Measurements from ENCODE around the gene AHDC1.

DNA sequence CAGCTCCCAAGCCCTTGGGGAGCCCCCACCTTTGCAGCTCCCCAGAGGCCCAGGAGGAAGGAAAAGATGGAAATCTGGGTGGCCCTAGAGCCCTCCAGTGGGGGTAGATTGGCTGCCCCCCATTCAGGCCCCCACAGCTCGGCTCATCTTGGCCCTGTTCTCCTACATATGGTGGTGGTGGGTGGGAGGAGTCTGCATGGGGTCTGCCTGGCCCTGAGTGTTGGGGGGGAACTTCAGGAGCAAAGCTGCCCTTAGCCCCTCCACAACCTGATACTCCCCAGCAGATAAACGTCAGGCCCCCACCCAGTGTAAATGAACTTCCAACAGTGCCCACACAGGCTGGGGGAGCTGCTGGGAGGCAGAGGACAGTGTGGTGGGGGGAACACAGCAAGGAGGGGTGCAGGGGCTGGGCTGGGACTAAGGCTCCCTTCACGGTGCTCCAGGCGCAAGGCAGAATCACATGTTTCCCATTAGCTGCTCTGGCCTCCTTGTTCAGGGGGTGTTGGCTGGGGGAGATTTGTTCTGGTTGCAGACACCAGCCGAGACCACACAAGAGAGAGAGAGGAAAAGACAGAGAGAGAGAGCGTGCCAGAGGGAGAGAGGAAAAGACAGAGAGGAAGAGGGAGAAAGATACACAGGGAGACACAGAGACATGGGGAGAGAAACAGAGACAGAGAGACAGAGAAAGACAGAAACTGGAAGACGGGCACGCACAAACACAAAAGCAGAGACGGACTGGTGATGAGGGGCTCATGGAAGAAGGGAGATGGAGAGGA, 42.6 kb downstream of the AHDC1 start:
- no peak for TF ChIP-seq POLR2A (IDR thresholded peaks at IDR 0.05)
- TF ChIP-seq, protein P1, sequence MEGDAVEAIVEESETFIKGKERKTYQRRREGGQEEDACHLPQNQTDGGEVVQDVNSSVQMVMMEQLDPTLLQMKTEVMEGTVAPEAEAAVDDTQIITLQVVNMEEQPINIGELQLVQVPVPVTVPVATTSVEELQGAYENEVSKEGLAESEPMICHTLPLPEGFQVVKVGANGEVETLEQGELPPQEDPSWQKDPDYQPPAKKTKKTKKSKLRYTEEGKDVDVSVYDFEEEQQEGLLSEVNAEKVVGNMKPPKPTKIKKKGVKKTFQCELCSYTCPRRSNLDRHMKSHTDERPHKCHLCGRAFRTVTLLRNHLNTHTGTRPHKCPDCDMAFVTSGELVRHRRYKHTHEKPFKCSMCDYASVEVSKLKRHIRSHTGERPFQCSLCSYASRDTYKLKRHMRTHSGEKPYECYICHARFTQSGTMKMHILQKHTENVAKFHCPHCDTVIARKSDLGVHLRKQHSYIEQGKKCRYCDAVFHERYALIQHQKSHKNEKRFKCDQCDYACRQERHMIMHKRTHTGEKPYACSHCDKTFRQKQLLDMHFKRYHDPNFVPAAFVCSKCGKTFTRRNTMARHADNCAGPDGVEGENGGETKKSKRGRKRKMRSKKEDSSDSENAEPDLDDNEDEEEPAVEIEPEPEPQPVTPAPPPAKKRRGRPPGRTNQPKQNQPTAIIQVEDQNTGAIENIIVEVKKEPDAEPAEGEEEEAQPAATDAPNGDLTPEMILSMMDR (IDR thresholded peaks at IDR 0.05): no peak

All from stomach (tissue), 4 donors.